ENCODE measurements around the gene MYO3B. TPM values are rescaled to one million over a fixed set of nuclear protein-coding genes. Genes with fewer than 3 reads are reported as not detected.
A peak's percentile ranks its signal among the peaks of the same experiment; 100 is the strongest.

Gene MYO3B
- total and polyA plus RNA-seq, 2 experiments from 2014 or later = 0.11 TPM; not detected in 1

DNA sequence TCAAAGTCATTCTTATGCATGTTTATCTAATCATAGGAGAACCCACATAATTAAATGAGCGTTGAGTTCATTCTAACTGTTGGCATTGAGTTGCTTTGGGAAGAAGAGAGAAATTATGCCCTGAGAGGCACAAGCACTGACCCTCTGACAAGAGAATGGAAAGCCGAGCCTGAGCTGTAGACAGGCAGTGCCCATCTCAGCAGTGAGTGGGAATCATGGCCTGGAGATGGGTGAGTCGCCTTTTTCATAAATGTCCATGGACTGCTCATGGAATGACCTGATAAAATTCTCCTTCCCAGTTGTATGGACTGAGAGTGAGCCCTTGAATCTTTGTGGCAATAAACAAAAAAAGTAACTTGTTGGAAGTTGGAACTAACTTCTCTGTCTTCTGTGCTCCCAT lies 21.4 kb upstream of the MYO3B start:
- no peaks in the 10 kb centered on the region for H3K36me3 ChIP-seq (ENCODE audit: low read depth)
- 0 out of 2 replicates have a peak overlapping the region, but pooled peaks have one; percentile 66 for H2AFZ ChIP-seq
- H3K4me2 ChIP-seq (ENCODE audit: unreplicated experiment) = no peak overlapping the region
- no peaks in the 10 kb centered on the region for H3K27me3 ChIP-seq (replicated peaks; ENCODE audit: insufficient read depth)
- in situ Hi-C loops (cut with MboI) = no loop called here
- DNase-seq = no peak
- H3K9me3 ChIP-seq (ENCODE audit: low read depth) = no peaks in the 10 kb centered on the region
- H4K20me1 ChIP-seq (ENCODE audit: insufficient read depth) = no peaks in the 10 kb centered on the region
- no peak overlapping the region for H3K4me3 ChIP-seq
- TF ChIP-seq EZH2 (IDR thresholded peaks at IDR 0.05; ENCODE audit: insufficient read depth, poor library complexity, severe bottlenecking) = no peak
- TF ChIP-seq EZH2phosphoT487 (IDR thresholded peaks at IDR 0.05; ENCODE audit: insufficient read depth, low read depth) = no peak
- 60 to 67% methylated on average over 3 of the region's 3 CpGs for WGBS, 2 experiments (ENCODE audit: low coverage in 1 of 2, low lambda C conversion rate in 2 of 2, missing lambda C conversion rate in 2 of 2)
- peaks cover 34% of the 10 kb centered on the region for H3K4me1 ChIP-seq (ENCODE audit: insufficient read depth)
- peaks cover 26% of the 10 kb centered on the region for H3F3A ChIP-seq (ENCODE audit: insufficient read depth)
- no peaks in the 10 kb centered on the region for H3K9me2 ChIP-seq (ENCODE audit: insufficient read depth)
- H3K79me2 ChIP-seq (ENCODE audit: insufficient read depth) = no peaks in the 10 kb centered on the region
- no peak overlapping the region for H3K27ac ChIP-seq
- H3K9ac ChIP-seq = no peak overlapping the region

DNA sequence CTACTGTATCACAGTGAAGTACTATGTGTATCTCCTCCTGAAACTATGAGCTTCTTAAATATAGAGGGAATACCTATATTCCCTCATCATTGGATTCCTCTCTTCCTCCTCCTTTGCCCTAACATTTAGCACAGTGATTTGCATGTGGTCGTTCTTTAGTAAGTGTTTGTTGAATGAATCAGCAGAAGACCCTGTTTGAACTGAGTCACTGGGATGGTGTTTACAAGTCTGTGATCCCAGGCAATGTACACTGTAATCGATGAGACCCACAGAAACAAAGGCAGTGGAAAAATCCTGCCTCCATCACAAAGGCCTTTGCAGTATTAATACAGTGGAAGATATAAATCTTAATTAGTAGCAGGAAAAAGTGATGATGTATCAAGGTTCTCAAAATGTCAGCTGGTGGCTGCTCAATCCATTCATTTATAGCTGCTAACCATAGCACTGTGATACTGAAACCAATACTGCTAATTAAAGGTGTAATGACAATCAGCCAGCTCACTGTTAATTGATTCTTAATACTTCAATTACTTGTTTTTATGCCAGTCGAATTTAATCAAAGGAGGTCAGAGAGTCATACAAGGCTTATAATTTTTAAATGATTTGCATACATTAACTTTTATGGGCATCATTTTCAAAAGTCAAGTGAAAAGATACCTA lies 20.8 kb upstream of the MYO3B start:
- DNase-seq = peak; percentile 31
- 0 out of 2 replicates have a peak overlapping the region, but pooled peaks have one; percentile 27 for H2AFZ ChIP-seq
- H3K4me1 ChIP-seq (ENCODE audit: insufficient read depth) = peaks cover 39% of the 10 kb centered on the region
- H4K20me1 ChIP-seq (ENCODE audit: insufficient read depth) = no peaks in the 10 kb centered on the region
- in situ Hi-C loops (cut with MboI) = no loop called here
- H3K79me2 ChIP-seq (ENCODE audit: insufficient read depth) = no peaks in the 10 kb centered on the region
- no peak overlapping the region for H3K27ac ChIP-seq
- no peaks in the 10 kb centered on the region for H3K9me2 ChIP-seq (ENCODE audit: insufficient read depth)
- no peaks in the 10 kb centered on the region for H3K27me3 ChIP-seq (replicated peaks; ENCODE audit: insufficient read depth)
- no peak for TF ChIP-seq EZH2 (IDR thresholded peaks at IDR 0.05; ENCODE audit: insufficient read depth, poor library complexity, severe bottlenecking)
- TF ChIP-seq EZH2phosphoT487 (IDR thresholded peaks at IDR 0.05; ENCODE audit: insufficient read depth, low read depth) = no peak
- peaks cover 27% of the 10 kb centered on the region for H3F3A ChIP-seq (ENCODE audit: insufficient read depth)
- WGBS, 2 experiments (ENCODE audit: low coverage in 1 of 2, low lambda C conversion rate in 2 of 2, missing lambda C conversion rate in 2 of 2) = 24 to 31% methylated on average over 3 of the region's 3 CpGs
- H3K4me3 ChIP-seq = no peak overlapping the region
- H3K9me3 ChIP-seq (ENCODE audit: low read depth) = no peaks in the 10 kb centered on the region
- H3K9ac ChIP-seq = no peak overlapping the region
- no peak overlapping the region for H3K4me2 ChIP-seq (ENCODE audit: unreplicated experiment)
- no peaks in the 10 kb centered on the region for H3K36me3 ChIP-seq (ENCODE audit: low read depth)

DNA sequence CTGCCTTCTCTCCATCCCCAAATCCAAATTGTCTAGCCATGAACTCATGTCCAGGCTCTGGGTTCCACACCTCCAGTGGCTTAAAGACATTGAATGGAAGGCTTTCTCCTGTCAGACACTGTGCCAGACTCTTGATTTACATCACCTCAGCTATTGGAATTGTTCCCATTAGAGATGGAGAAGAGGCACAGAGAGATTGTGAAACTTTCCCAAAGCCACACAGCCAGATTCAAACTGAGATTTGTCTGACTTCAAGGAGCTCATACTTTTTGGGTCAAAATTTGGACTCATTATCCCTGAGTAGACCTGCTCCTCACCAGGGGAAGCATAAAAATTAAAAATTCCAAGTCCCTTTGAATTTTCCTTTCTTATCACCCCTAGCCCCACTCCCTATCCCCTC lies 18.9 kb upstream of the MYO3B start:
- peaks cover 47% of the 10 kb centered on the region for H3K4me1 ChIP-seq (ENCODE audit: insufficient read depth)
- H3F3A ChIP-seq (ENCODE audit: insufficient read depth) = peaks cover 35% of the 10 kb centered on the region
- no peaks in the 10 kb centered on the region for H3K79me2 ChIP-seq (ENCODE audit: insufficient read depth)
- TF ChIP-seq EZH2phosphoT487 (IDR thresholded peaks at IDR 0.05; ENCODE audit: insufficient read depth, low read depth) = no peak
- TF ChIP-seq EZH2 (IDR thresholded peaks at IDR 0.05; ENCODE audit: insufficient read depth, poor library complexity, severe bottlenecking) = no peak
- no peaks in the 10 kb centered on the region for H3K36me3 ChIP-seq (ENCODE audit: low read depth)
- H3K27ac ChIP-seq = no peak overlapping the region
- no peak overlapping the region for H3K4me3 ChIP-seq
- H3K4me2 ChIP-seq (ENCODE audit: unreplicated experiment) = no peak overlapping the region
- H3K9me2 ChIP-seq (ENCODE audit: insufficient read depth) = no peaks in the 10 kb centered on the region
- H3K9me3 ChIP-seq (ENCODE audit: low read depth) = no peaks in the 10 kb centered on the region
- no peaks in the 10 kb centered on the region for H4K20me1 ChIP-seq (ENCODE audit: insufficient read depth)
- H3K9ac ChIP-seq = no peak overlapping the region
- no peak overlapping the region for H2AFZ ChIP-seq
- in situ Hi-C loops (cut with MboI) = no loop called here
- no peak for DNase-seq
- H3K27me3 ChIP-seq (replicated peaks; ENCODE audit: insufficient read depth) = no peaks in the 10 kb centered on the region

DNA sequence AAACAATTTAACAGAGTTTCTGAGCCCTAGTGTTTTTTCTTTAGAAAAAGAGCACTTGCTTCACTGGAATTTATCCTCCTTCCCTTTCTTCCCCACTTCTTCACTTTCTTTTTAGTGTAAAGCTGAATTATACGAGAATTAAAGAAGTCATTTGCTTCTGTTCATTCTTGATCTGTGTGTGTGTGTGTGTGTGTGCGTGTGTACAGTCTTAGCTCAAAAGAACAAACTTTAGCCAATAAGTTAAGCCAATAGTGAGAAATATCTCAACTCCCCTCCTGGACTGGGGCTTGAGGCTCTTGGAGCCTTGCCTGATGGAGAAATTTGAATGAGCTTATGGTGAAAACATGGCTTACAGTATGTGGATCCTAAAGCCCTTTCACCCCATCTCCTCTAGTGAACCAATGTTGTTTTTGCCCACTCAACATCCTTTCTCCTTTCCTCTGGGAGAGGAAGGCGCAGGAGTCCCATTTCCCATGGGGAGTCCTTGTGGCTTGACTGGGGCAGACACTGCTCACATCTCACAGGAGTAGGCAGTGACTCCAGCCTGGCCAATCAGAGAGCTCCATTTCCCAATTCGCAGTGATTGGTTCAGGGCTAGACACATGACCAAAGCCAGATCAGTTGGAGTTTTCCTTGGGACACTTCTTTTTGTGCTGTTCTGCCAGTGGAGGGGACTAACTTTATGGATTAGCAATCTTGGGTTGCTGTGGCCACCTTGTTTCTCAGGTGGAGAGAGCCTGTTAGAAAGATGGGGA lies 16.3 kb upstream of the MYO3B start:
- peak; percentile 19 for DNase-seq
- WGBS, 2 experiments (ENCODE audit: low coverage in 1 of 2, low lambda C conversion rate in 2 of 2, missing lambda C conversion rate in 2 of 2) = 63 to 68% methylated on average over 4 of the region's 4 CpGs
- peak overlapping the region; percentile 6 for H3K4me2 ChIP-seq (ENCODE audit: unreplicated experiment)
- H3K4me1 ChIP-seq (ENCODE audit: insufficient read depth) = peaks cover 39% of the 10 kb centered on the region
- H4K20me1 ChIP-seq (ENCODE audit: insufficient read depth) = no peaks in the 10 kb centered on the region
- in situ Hi-C loops (cut with MboI) = no loop called here
- H3K4me3 ChIP-seq = 0 out of 2 replicates have a peak overlapping the region, but pooled peaks have one; percentile 21
- peak overlapping the region; percentile 58 for H2AFZ ChIP-seq
- no peaks in the 10 kb centered on the region for H3K79me2 ChIP-seq (ENCODE audit: insufficient read depth)
- no peaks in the 10 kb centered on the region for H3K27me3 ChIP-seq (replicated peaks; ENCODE audit: insufficient read depth)
- H3K36me3 ChIP-seq (ENCODE audit: low read depth) = no peaks in the 10 kb centered on the region
- H3F3A ChIP-seq (ENCODE audit: insufficient read depth) = peaks cover 21% of the 10 kb centered on the region
- no peak overlapping the region for H3K9ac ChIP-seq
- peak overlapping the region; percentile 8; the same call in 1 of the 2 replicates for H3K27ac ChIP-seq
- H3K9me2 ChIP-seq (ENCODE audit: insufficient read depth) = no peaks in the 10 kb centered on the region
- no peaks in the 10 kb centered on the region for H3K9me3 ChIP-seq (ENCODE audit: low read depth)
- TF ChIP-seq EZH2phosphoT487 (IDR thresholded peaks at IDR 0.05; ENCODE audit: insufficient read depth, low read depth) (no peak), EZH2 (IDR thresholded peaks at IDR 0.05; ENCODE audit: insufficient read depth, poor library complexity, severe bottlenecking) (no peak)

All from GM23248 (cell line).